Endodermal cell (in vitro differentiated cells): ENCODE measurements around the gene TTC34. TPM values are rescaled to one million over a fixed set of nuclear protein-coding genes. Genes with fewer than 3 reads are reported as not detected.
A peak's percentile ranks its signal among the peaks of the same experiment; 100 is the strongest.
"Not testable (repeated sequence)": the region's sequence is repeated elsewhere in the genome, so short reads cannot be mapped to it uniquely, and the experiment has no call there.

Experiments
- DNase-seq: peaks from one replicate; pipeline ENCODE4 v3.0.0-alpha.2; 2017
- H3K27ac ChIP-seq: 2 replicates; pipeline ENCODE4 v1.5.1; 2013; ENCODE audit warnings: mild to moderate bottlenecking, low read depth, low read length, moderate library complexity
- H3K27me3 ChIP-seq: 2 replicates; pipeline ENCODE4 v1.6.1; 2013; ENCODE audit warnings: mild to moderate bottlenecking, low read length, moderate library complexity; ENCODE audit not compliant: insufficient read depth, control insufficient read depth, poor library complexity, severe bottlenecking
- H3K36me3 ChIP-seq: 2 replicates; pipeline ENCODE4 v1.7.0; 2013; ENCODE audit warnings: mild to moderate bottlenecking, low read length, moderate library complexity; ENCODE audit not compliant: control insufficient read depth, insufficient read depth
- H3K4me1 ChIP-seq: one replicate; pipeline ENCODE4 v1.7.0; 2013; ENCODE audit warnings: low read length; ENCODE audit not compliant: control insufficient read depth, insufficient read depth
- H3K4me3 ChIP-seq: 2 replicates; pipeline ENCODE4 v1.5.1; 2013; ENCODE audit warnings: mild to moderate bottlenecking, low read length, moderate library complexity
- H3K9ac ChIP-seq: 2 replicates; pipeline ENCODE4 v1.6.1; 2013; ENCODE audit warnings: mild to moderate bottlenecking, low read length, moderate library complexity; ENCODE audit not compliant: poor library complexity, severe bottlenecking; ENCODE audit errors: extremely low read depth
- H3K9me3 ChIP-seq: 2 replicates; pipeline ENCODE4 v1.6.1; 2013; ENCODE audit warnings: mild to moderate bottlenecking, low read length, moderate library complexity; ENCODE audit not compliant: control insufficient read depth
- H3K27ac Mint-ChIP-seq: 2 replicates; pipeline ENCODE4 v1.8.0; 2020; ENCODE audit warnings: mixed read lengths
- H3K27me3 Mint-ChIP-seq: 2 replicates; pipeline ENCODE4 v1.8.0; 2021; ENCODE audit warnings: mild to moderate bottlenecking, mixed read lengths; ENCODE audit not compliant: insufficient read depth
- H3K36me3 Mint-ChIP-seq: 2 replicates; pipeline ENCODE4 v1.8.0; 2020; ENCODE audit warnings: low read depth, mixed read lengths
- H3K4me1 Mint-ChIP-seq: 2 replicates; pipeline ENCODE4 v1.8.0; 2020; ENCODE audit warnings: mixed read lengths
- H3K4me3 Mint-ChIP-seq: 2 replicates; pipeline ENCODE4 v1.8.0; 2020; ENCODE audit warnings: mild to moderate bottlenecking, moderate library complexity, mixed read lengths
- H3K9me3 Mint-ChIP-seq: 2 replicates; pipeline ENCODE4 v1.8.0; 2020; ENCODE audit warnings: mild to moderate bottlenecking, mixed read lengths
- CTCF ChIP-seq: fragments of 200-600 bp; sonication (generic); conservative IDR thresholded peaks from 2 replicates; pipeline ENCODE4 v1.5.0; 2021; ENCODE audit warnings: antibody characterized with exemption, mild to moderate bottlenecking
- WGBS, 2 experiments: methylation state at CpG; one replicate each; pipeline versions ENCODE4 v1.1.5 to v1.1.7; 2013; ENCODE audit warnings: missing lambda C conversion rate in 2 of 2, mixed read lengths in 1 of 2; ENCODE audit not compliant: insufficient coverage in 1 of 2, insufficient read length in 1 of 2; 5-methylcytosine and 5-hydroxymethylcytosine counted together
- total RNA-seq, 2 donors: library from RNA; stranded (reverse); fragmentation: NEBNext Ultra II Directional in 1 of 2; extraction: Animal tissue kit (Norgen Biotek cat#: 25700) in 1 of 2; gene quantifications; 2 replicates in 1 of 2; 3 replicates in 1 of 2; pipeline ENCODE4 v1.2.1, GENCODE V29; 2021

Gene TTC34
- total RNA-seq, 2 donors from 2014 or later, result 2.4 to 3.1 TPM

- H3K4me1 ChIP-seq, H3K27ac Mint-ChIP-seq, H3K4me1 Mint-ChIP-seq, DNase-seq, H3K27me3 Mint-ChIP-seq, H3K9ac ChIP-seq, H3K27ac ChIP-seq, H3K4me3 Mint-ChIP-seq, H3K36me3 ChIP-seq, H3K27me3 ChIP-seq: not testable (repeated sequence)
- Mint-ChIP-seq H3K9me3 (peaks cover 65% of the 10 kb centered on the region), H3K36me3 (peaks cover 14% of the 10 kb centered on the region)
- 49 to 53% methylated on average over 14 of the region's 14 CpGs for whole genome bisulfite sequencing, 2 experiments
- peak overlapping the region; percentile 25 for H3K4me3 ChIP-seq
- H3K9me3 ChIP-seq, result peaks cover 39% of the 10 kb centered on the region
Observed at GRCh38 chr1:2653741-2654442, 147.6 kb downstream of the TTC34 start.

- not testable (repeated sequence) for H3K27ac Mint-ChIP-seq, H3K4me3 ChIP-seq, H3K4me3 Mint-ChIP-seq, H3K27ac ChIP-seq, H3K36me3 ChIP-seq, H3K27me3 ChIP-seq, H3K4me1 Mint-ChIP-seq, H3K9ac ChIP-seq, H3K27me3 Mint-ChIP-seq, H3K4me1 ChIP-seq, DNase-seq
- peaks cover 48% of the 10 kb centered on the region for H3K9me3 ChIP-seq
- Mint-ChIP-seq H3K36me3 (peaks cover 14% of the 10 kb centered on the region), H3K9me3 (peaks cover 73% of the 10 kb centered on the region)
- WGBS, 2 experiments, result 34 to 37% methylated on average over 12 of the region's 12 CpGs
Observed at GRCh38 chr1:2652926-2653571, 148.4 kb downstream of the TTC34 start.

GRCh38 chr1:2652152-2652925 lies 149.2 kb downstream of the TTC34 start:
- not testable (repeated sequence) for H3K27me3 ChIP-seq, H3K27me3 Mint-ChIP-seq, H3K4me1 Mint-ChIP-seq, H3K9ac ChIP-seq, H3K27ac Mint-ChIP-seq, H3K27ac ChIP-seq, H3K4me1 ChIP-seq, DNase-seq, H3K4me3 Mint-ChIP-seq, H3K36me3 ChIP-seq, H3K4me3 ChIP-seq
- WGBS, 2 experiments, result 45 to 46% methylated on average over 14 to 16 of the region's 16 CpGs
- Mint-ChIP-seq H3K9me3 (peaks cover 78% of the 10 kb centered on the region), H3K36me3 (peaks cover 14% of the 10 kb centered on the region)
- H3K9me3 ChIP-seq, result peaks cover 53% of the 10 kb centered on the region

GRCh38 chr1:2650967-2651645 lies 150.4 kb downstream of the TTC34 start:
- Histone ChIP-seq H3K4me3 (no peak overlapping the region), H3K27ac (no peak overlapping the region), H3K4me1 (no peaks in the 10 kb centered on the region), H3K9me3 (peaks cover 61% of the 10 kb centered on the region), H3K9ac (no peak overlapping the region), H3K36me3 (no peaks in the 10 kb centered on the region), H3K27me3 (no peaks in the 10 kb centered on the region)
- TF ChIP-seq CTCF, result no peak
- Mint-ChIP-seq H3K27me3 (peaks cover 8% of the 10 kb centered on the region), H3K9me3 (peaks cover 82% of the 10 kb centered on the region), H3K4me1 (no peaks in the 10 kb centered on the region), H3K27ac (no peak overlapping the region), H3K4me3 (no peak overlapping the region), H3K36me3 (peaks cover 14% of the 10 kb centered on the region)
- 60 to 62% methylated on average over 6 to 10 of the region's 10 CpGs for WGBS, 2 experiments
- no peak for DNase-seq
